ENCODE data around the gene MEIS2.

- TF ChIP-seq, protein P1, sequence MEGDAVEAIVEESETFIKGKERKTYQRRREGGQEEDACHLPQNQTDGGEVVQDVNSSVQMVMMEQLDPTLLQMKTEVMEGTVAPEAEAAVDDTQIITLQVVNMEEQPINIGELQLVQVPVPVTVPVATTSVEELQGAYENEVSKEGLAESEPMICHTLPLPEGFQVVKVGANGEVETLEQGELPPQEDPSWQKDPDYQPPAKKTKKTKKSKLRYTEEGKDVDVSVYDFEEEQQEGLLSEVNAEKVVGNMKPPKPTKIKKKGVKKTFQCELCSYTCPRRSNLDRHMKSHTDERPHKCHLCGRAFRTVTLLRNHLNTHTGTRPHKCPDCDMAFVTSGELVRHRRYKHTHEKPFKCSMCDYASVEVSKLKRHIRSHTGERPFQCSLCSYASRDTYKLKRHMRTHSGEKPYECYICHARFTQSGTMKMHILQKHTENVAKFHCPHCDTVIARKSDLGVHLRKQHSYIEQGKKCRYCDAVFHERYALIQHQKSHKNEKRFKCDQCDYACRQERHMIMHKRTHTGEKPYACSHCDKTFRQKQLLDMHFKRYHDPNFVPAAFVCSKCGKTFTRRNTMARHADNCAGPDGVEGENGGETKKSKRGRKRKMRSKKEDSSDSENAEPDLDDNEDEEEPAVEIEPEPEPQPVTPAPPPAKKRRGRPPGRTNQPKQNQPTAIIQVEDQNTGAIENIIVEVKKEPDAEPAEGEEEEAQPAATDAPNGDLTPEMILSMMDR (IDR thresholded peaks at IDR 0.05; ENCODE audit: borderline replicate concordance, extremely low read depth, low read length, poor library complexity, severe bottlenecking): no peak
- TF ChIP-seq EZH2 (IDR thresholded peaks at IDR 0.05; ENCODE audit: borderline replicate concordance, low read depth, low read length, severe bottlenecking): no peak
These were observed 168.9 kb downstream of the MEIS2 start for GRCh38 chr15:36931434-36931833.

Data from DND-41 (cell line).